Fibroblast of skin of right quadriceps (primary cell): ENCODE data around the gene UFSP2.
"Not testable (repeated sequence)": the region's sequence is repeated elsewhere in the genome, so short reads cannot be mapped to it uniquely, and the experiment has no call there.

Source experiments
- DNase-seq: peaks from one replicate; pipeline ENCODE4 v3.0.0-alpha.2; 2013

Gene UFSP2

GRCh38 chr4:185383451-185383850, 42.3 kb downstream of the UFSP2 start:
- no peak for DNase-seq

- no peak for DNase-seq
Measured at GRCh38 chr4:185382754-185383153, 43.0 kb downstream of the UFSP2 start.

GRCh38 chr4:185381288-185382196, 44.2 kb downstream of the UFSP2 start:
- DNase-seq: peak; percentile 55

DNA sequence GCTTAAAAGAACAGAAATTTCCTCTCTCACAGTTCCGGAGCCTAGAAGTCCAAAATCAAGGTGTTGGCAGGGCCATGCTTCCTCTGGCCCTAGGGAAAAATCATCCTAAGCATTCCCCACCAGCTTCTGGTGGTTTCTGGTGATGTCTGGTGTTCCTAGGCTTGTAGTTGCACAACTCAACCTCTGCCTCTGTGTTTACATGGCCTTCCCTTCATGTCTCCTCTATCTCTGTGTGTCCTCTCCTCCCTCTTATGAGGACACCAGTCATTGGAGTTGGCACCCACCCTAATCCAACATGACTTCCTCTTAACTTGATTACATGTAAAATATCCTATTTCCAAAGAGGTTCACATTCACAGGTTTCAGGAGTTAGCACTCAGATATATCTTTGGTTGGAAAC, 45.4 kb downstream of the UFSP2 start:
- DNase-seq: no peak

GRCh38 chr4:185379326-185380295, 46.2 kb downstream of the UFSP2 start:
- DNase-seq: no peak

GRCh38 chr4:185378264-185378663, 47.5 kb downstream of the UFSP2 start:
- no peak for DNase-seq

GRCh38 chr4:185374573-185374972, 51.2 kb downstream of the UFSP2 start:
- no peak for DNase-seq

- no peak for DNase-seq
Measured at GRCh38 chr4:185374027-185374426, 51.7 kb downstream of the UFSP2 start.

DNA sequence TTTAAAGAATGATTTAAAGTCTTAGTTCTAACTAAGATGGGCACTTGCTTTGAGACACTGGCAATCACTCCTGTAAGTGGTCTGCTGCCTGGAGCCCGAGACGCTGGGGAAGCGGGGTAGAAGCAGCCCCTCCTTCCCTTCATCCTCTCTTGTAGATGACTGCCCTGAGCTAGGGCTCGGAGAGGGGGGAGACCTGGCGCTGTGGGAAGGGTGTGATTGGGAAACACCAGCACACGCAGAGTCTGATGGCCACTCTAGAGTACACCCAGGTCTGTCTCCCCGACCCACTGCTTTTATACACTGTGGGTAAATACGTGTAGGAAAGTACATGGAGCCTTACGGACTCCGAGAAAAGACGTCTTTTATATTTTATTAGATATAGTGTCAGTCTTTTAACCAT, 54.1 kb downstream of the UFSP2 start:
- DNase-seq: no peak

GRCh38 chr4:185370268-185370949, 55.4 kb downstream of the UFSP2 start:
- DNase-seq: no peak

DNA sequence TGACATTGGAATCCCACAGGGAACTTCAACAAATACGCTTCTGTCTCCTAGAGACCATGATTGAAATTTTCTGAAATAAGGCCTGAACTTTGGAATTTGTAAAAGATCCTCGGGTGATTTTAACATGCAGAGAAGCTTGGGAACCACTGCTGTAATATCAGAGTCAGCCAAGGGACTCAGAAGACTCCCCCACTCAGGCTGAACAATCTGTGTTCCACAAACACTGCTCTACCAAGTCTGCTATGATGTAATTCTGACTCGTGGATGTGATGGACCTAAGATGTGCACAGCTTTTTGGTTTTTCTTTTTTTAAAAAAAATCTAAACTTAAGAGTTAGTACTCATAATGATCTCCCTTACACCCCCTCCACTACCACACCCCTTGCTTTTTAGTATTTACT, 56.0 kb downstream of the UFSP2 start:
- DNase-seq: peak; percentile 30

GRCh38 chr4:185364886-185365285, 60.9 kb downstream of the UFSP2 start:
- no peak for DNase-seq

GRCh38 chr4:185363251-185363650, 62.5 kb downstream of the UFSP2 start:
- no peak for DNase-seq

- not testable (repeated sequence) for DNase-seq
Measured at GRCh38 chr4:185362570-185362969, 63.2 kb downstream of the UFSP2 start.

- no peak for DNase-seq
Measured at GRCh38 chr4:185361872-185362271, 63.9 kb downstream of the UFSP2 start.

DNA sequence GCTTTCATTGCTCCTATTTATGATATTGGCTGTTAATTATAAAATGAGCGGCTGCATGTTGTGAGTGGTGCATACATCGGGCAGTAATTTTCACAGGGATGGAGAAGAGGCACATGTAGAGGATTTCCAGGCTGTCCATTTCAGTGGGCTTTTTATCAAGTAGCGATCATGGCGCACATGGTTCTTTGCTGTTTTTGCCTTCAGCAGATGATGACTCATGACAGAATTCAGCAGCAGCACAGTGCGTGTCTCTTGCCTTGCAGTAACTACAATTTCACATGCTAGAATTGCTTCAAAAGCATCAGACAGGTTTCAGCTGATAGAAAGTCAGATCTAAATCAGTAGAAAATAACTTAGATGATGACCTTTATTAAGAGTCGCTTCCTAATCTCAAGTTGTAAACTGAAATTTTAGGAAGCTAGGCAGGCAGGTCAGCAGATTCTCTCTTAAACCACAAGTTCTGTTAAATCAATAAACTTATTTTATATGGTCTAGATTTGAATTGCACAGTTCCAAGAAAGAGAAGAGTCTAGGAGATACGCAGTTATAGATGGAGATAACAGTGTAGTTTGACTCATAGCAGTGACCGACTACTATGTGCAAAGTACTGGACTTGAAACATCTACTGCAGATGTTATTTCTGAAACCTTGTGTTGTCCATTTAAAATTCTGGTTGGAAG, 65.9 kb downstream of the UFSP2 start:
- peak; percentile 49 for DNase-seq

GRCh38 chr4:185358959-185359358, 66.8 kb downstream of the UFSP2 start:
- DNase-seq: peak; percentile 24

- peak; percentile 41 for DNase-seq
Measured at GRCh38 chr4:185358514-185358913, 67.2 kb downstream of the UFSP2 start.

GRCh38 chr4:185357733-185358440, 67.9 kb downstream of the UFSP2 start:
- no peak for DNase-seq

DNA sequence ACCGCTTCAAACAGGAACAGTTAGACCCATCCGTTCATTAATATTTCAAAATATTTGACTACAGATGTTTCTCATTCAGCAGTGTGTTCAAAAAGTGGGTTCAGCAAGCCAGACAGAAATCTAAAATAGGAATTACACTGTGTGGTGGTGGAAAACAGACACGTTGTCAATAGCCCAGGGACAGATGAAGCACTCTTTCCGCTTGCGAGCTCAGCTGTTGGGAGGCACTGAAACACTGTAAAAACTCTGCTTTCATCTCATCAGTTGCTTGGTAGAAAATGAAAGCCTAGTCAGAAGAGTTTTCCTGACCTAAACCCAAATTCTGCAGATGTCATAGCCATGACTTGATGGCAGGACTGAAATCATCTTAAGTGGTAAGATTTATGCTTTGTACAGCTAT, 68.6 kb downstream of the UFSP2 start:
- DNase-seq: peak; percentile 11

GRCh38 chr4:185352741-185353140, 73.0 kb downstream of the UFSP2 start:
- DNase-seq: no peak

DNA sequence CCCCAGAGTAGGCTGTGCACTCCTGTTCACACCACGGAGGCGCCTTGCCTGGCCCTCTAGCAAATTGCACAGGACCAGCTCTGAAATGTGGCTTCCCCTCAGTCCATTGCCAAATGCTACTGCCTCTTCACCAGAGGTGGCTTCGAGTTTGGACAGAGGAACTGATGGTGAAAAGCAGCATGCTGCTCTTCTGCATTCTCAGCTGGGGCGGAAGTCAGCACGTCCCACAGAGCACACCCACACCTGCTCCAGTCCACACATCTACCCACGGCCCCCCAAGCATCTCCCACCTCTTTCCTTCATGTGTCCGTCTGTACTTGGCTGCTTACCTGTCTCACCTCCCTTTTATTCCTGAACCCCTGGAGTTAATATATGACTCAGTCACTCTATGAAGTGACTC, 73.6 kb downstream of the UFSP2 start:
- DNase-seq: no peak
